Hepatocyte (in vitro differentiated cells): ENCODE measurements around the gene NSRP1. TPM values are rescaled to one million over a fixed set of nuclear protein-coding genes. Genes with fewer than 3 reads are reported as not detected.
A peak's percentile ranks its signal among the peaks of the same experiment; 100 is the strongest.
"Not testable (repeated sequence)": the region's sequence is repeated elsewhere in the genome, so short reads cannot be mapped to it uniquely, and the experiment has no call there.

Experiments used
- DNase-seq: peaks from one replicate; pipeline ENCODE4 v3.0.0-alpha.2; 2016; ENCODE audit warnings: low spot score
- H2AFZ ChIP-seq: fragments of 200-600 bp; sonication (generic); 2 replicates; pipeline ENCODE4 v1.6.0; 2016; ENCODE audit warnings: antibody characterized with exemption, mild to moderate bottlenecking
- H3K27ac ChIP-seq: fragments of 200-600 bp; sonication (generic); 2 replicates; pipeline ENCODE4 v1.5.1; 2016; ENCODE audit warnings: mild to moderate bottlenecking
- H3K27me3 ChIP-seq: fragments of 200-600 bp; sonication (generic); 2 replicates; pipeline ENCODE4 v1.6.1; 2016
- H3K36me3 ChIP-seq: fragments of 200-600 bp; sonication (generic); replicated peaks from 2 replicates; pipeline ENCODE4 v1.5.1; 2016; ENCODE audit warnings: low read depth; ENCODE audit not compliant: insufficient read depth
- H3K4me1 ChIP-seq: fragments of 200-600 bp; sonication (generic); 2 replicates; pipeline ENCODE4 v1.5.1; 2016; ENCODE audit warnings: mild to moderate bottlenecking, moderate library complexity; ENCODE audit not compliant: insufficient read depth
- H3K4me2 ChIP-seq: fragments of 200-600 bp; sonication (generic); 2 replicates; pipeline ENCODE4 v1.6.0; 2016
- H3K4me3 ChIP-seq: fragments of 200-600 bp; sonication (generic); 2 replicates; pipeline ENCODE4 v1.5.1; 2016; ENCODE audit warnings: mild to moderate bottlenecking
- H3K79me2 ChIP-seq: fragments of 200-600 bp; sonication (generic); 2 replicates; pipeline ENCODE4 v1.6.0; 2017; ENCODE audit warnings: mild to moderate bottlenecking
- H3K9me2 ChIP-seq: fragments of 200-600 bp; sonication (generic); replicated peaks from 2 replicates; pipeline ENCODE4 v1.6.0; 2017; ENCODE audit warnings: mild to moderate bottlenecking; ENCODE audit not compliant: insufficient read depth
- H3K9me3 ChIP-seq: fragments of 200-600 bp; sonication (generic); 2 replicates; pipeline ENCODE4 v1.5.1; 2016; ENCODE audit warnings: low read depth, mild to moderate bottlenecking
- H4K20me1 ChIP-seq: fragments of 200-600 bp; sonication (generic); 2 replicates; pipeline ENCODE4 v1.6.0; 2016; ENCODE audit warnings: mild to moderate bottlenecking; ENCODE audit not compliant: insufficient read depth, poor library complexity, severe bottlenecking
- CTCF ChIP-seq: fragments of 200-600 bp; sonication (generic); IDR thresholded peaks from 2 replicates; pipeline ENCODE4 v1.5.1; 2016; ENCODE audit warnings: antibody characterized with exemption, mild to moderate bottlenecking; ENCODE audit not compliant: poor library complexity
- EZH2 ChIP-seq: fragments of 200-600 bp; sonication (generic); IDR thresholded peaks from 2 replicates; pipeline ENCODE4 v1.6.1; 2016; ENCODE audit warnings: antibody characterized with exemption, mild to moderate bottlenecking, borderline replicate concordance
- EZH2phosphoT487 ChIP-seq: fragments of 200-600 bp; sonication (generic); IDR thresholded peaks from one replicate; pipeline ENCODE4 v1.6.1; 2018; ENCODE audit warnings: antibody characterized with exemption, mild to moderate bottlenecking, low read depth, moderate library complexity; ENCODE audit not compliant: unreplicated experiment, severe bottlenecking
- WGBS: methylation state at CpG from one replicate; pipeline ENCODE4 v1.1.6; 2016; ENCODE audit warnings: low lambda C conversion rate; ENCODE audit errors: missing lambda C conversion rate; 5-methylcytosine and 5-hydroxymethylcytosine counted together
- polyA plus RNA-seq: library from polyadenylated mRNA; unstranded; fragments of >200 nt; fragmentation: Nextera tagmentation; extraction: Ambion mirVana; gene quantifications from 2 replicates; pipeline ENCODE4 v1.2.1, GENCODE V29; 2016
- total RNA-seq: library from RNA; depleted of rRNA; stranded (reverse); fragments of >200 nt; gene quantifications from 2 replicates; pipeline ENCODE4 v1.2.3, GENCODE V29; 2014

Gene NSRP1
- total and polyA plus RNA-seq, 2 experiments from 2014 or later = 8.6 to 39.2 TPM

GRCh38 chr17:30229012-30229411 lies 112.4 kb downstream of the NSRP1 start:
- no peak for DNase-seq
- Histone ChIP-seq H4K20me1 (no peaks in the 10 kb centered on the region), H3K4me2 (no peak overlapping the region), H3K27ac (no peak overlapping the region), H3K9me2 (no peaks in the 10 kb centered on the region), H2AFZ (no peak overlapping the region), H3K4me1 (no peaks in the 10 kb centered on the region), H3K79me2 (no peaks in the 10 kb centered on the region), H3K9me3 (no peaks in the 10 kb centered on the region), H3K36me3 (no peaks in the 10 kb centered on the region), H3K4me3 (no peak overlapping the region), H3K27me3 (peaks cover 16% of the 10 kb centered on the region)
- 76% methylated on average over 7 of the region's 7 CpGs for WGBS
- no peak for TF ChIP-seq EZH2phosphoT487
- TF ChIP-seq CTCF = no peak
- TF ChIP-seq EZH2 = no peak

- peaks cover 26% of the 10 kb centered on the region for H3K27me3 ChIP-seq
- H2AFZ ChIP-seq, H3K79me2 ChIP-seq, H3K9me2 ChIP-seq, DNase-seq, H3K4me2 ChIP-seq, H3K4me1 ChIP-seq, H3K9me3 ChIP-seq, H3K4me3 ChIP-seq, H3K36me3 ChIP-seq, H4K20me1 ChIP-seq, H3K27ac ChIP-seq: not testable (repeated sequence)
- WGBS = 83% methylated on average over 1 of the region's 1 CpG
Observed at GRCh38 chr17:30230009-30230408, 113.4 kb downstream of the NSRP1 start.

- TF ChIP-seq EZH2phosphoT487 = no peak
- no peak for TF ChIP-seq EZH2
- TF ChIP-seq CTCF = no peak
- H3K9me2 ChIP-seq = no peaks in the 10 kb centered on the region
- H3K9me3 ChIP-seq = no peaks in the 10 kb centered on the region
- H2AFZ ChIP-seq = no peak overlapping the region
- H3K27me3 ChIP-seq = peaks cover 33% of the 10 kb centered on the region
- no peak overlapping the region for H3K4me3 ChIP-seq
- H3K4me1 ChIP-seq = peaks cover 4% of the 10 kb centered on the region
- 77% methylated on average over 7 of the region's 7 CpGs for WGBS
- H3K4me2 ChIP-seq = no peak overlapping the region
- no peak overlapping the region for H3K27ac ChIP-seq
- no peaks in the 10 kb centered on the region for H4K20me1 ChIP-seq
- H3K36me3 ChIP-seq = no peaks in the 10 kb centered on the region
- H3K79me2 ChIP-seq = no peaks in the 10 kb centered on the region
- no peak for DNase-seq
Observed at GRCh38 chr17:30230596-30231125, 114.0 kb downstream of the NSRP1 start.

GRCh38 chr17:30232015-30232823 lies 115.6 kb downstream of the NSRP1 start:
- no peaks in the 10 kb centered on the region for H4K20me1 ChIP-seq
- DNase-seq = peak; percentile 1

More at GRCh38 chr17:30232015-30232823, 115.6 kb downstream of the NSRP1 start:
- H2AFZ ChIP-seq = no peak overlapping the region
- 74% methylated on average over 10 of the region's 10 CpGs for WGBS
- no peak overlapping the region for H3K27ac ChIP-seq
- H3K36me3 ChIP-seq = no peaks in the 10 kb centered on the region
- H3K4me3 ChIP-seq = no peak overlapping the region
- no peaks in the 10 kb centered on the region for H3K9me2 ChIP-seq
- TF ChIP-seq EZH2 (no peak), EZH2phosphoT487 (no peak), CTCF (no peak)
- no peak overlapping the region for H3K4me2 ChIP-seq
- peaks cover 45% of the 10 kb centered on the region for H3K27me3 ChIP-seq
- H3K79me2 ChIP-seq = no peaks in the 10 kb centered on the region
- H3K9me3 ChIP-seq = no peaks in the 10 kb centered on the region
- peaks cover 4% of the 10 kb centered on the region for H3K4me1 ChIP-seq
